Activated CD8-positive, alpha-beta T cell treated with anti-CD3 and anti-CD28 coated beads for 36 hours (primary cell): ENCODE results near the gene TSPAN12. TPM values are rescaled to one million over a fixed set of nuclear protein-coding genes. Genes with fewer than 3 reads are reported as not detected.

Experiments used
- ATAC-seq: fragments of 200-7000 bp; cut with Tn5 transposase; one replicate; pipeline ENCODE4 v1.10.0; 2021; ENCODE audit warnings: mild to moderate bottlenecking, moderate library complexity
- CTCF ChIA-PET: fragments of 350-600 bp; sonication (Branson Sonifier 250); formaldehyde crosslinking; loops from one replicate; lab custom pipeline; 2021; ENCODE audit warnings: antibody characterized with exemption; lab: Charles Lee
- POLR2A ChIA-PET: fragments of 350-600 bp; sonication (Branson Sonifier 250); formaldehyde crosslinking; loops from one replicate; lab custom pipeline; 2021; ENCODE audit warnings: antibody characterized with exemption; lab: Charles Lee
- DNase-seq: peaks from one replicate; pipeline ENCODE4 v3.0.0-alpha.2; 2020
- H3K27ac Mint-ChIP-seq: one replicate; pipeline ENCODE4 v1.8.0; 2021; ENCODE audit warnings: mild to moderate bottlenecking, mixed read lengths
- H3K27me3 Mint-ChIP-seq: one replicate; pipeline ENCODE4 v1.8.0; 2021; ENCODE audit warnings: mixed read lengths
- H3K36me3 Mint-ChIP-seq: one replicate; pipeline ENCODE4 v1.8.0; 2021; ENCODE audit warnings: low read depth, mixed read lengths
- H3K4me1 Mint-ChIP-seq: one replicate; pipeline ENCODE4 v1.8.0; 2021; ENCODE audit warnings: low read depth, mixed read lengths
- H3K4me3 Mint-ChIP-seq: one replicate; pipeline ENCODE4 v1.8.0; 2021; ENCODE audit warnings: mild to moderate bottlenecking, moderate library complexity, mixed read lengths
- H3K9me3 Mint-ChIP-seq: one replicate; pipeline ENCODE4 v1.8.0; 2021; ENCODE audit warnings: mixed read lengths
- CTCF ChIP-seq: fragments of 200-600 bp; IDR thresholded peaks from one replicate; pipeline ENCODE4 v1.8.0; 2022; ENCODE audit warnings: antibody characterized with exemption, mild to moderate bottlenecking
- intact Hi-C: fragments of 100-400 bp; cut with micrococcal nuclease; formaldehyde crosslinking; loops from one replicate; pipeline ENCODE4 v1.10.0; 2022
- total RNA-seq, 2 experiments: library from RNA; stranded (reverse); gene quantifications; one replicate each; pipeline ENCODE4 v1.2.3, GENCODE V29; 2021

TSPAN12 gene
- total RNA-seq, 2 experiments from 2014 or later, result not detected

GRCh38 chr7:120829487-120829886 lies 28.5 kb downstream of the TSPAN12 start:
- no peak for ATAC-seq
- DNase-seq, result no peak
- ChIA-PET POLR2A (no interaction called here), CTCF (interaction anchor here (0.7 kb wide), 1 partner anchor 38 kb away, joined by 3 read pairs; no protein-coding TSS in a partner anchor)
- Mint-ChIP-seq H3K27me3 (peaks cover 16% of the 10 kb centered on the region), H3K4me3 (no peak overlapping the region), H3K9me3 (peaks cover 1% of the 10 kb centered on the region), H3K27ac (no peak overlapping the region), H3K36me3 (no peaks in the 10 kb centered on the region), H3K4me1 (no peaks in the 10 kb centered on the region)
- no peak for TF ChIP-seq CTCF
- intact Hi-C loops, result no loop called here

DNA sequence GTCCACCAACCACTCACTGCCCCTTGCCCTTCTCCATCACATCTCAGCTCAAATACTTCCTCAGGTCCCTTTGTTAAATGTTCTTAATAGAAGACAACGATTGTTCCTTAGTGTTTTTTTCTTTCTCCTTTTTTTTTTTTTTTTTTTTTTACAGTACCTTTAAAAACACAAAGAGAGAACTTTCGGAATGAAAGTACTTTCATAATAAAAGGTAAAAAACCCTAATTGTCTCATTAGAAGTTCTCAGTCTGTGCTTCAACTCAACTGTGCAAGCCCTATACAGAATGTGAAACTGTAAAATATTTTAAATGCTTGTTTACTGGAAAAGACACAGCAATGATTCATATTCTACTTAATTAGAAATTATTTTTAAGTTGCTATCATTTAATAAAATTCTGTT lies 29.4 kb downstream of the TSPAN12 start:
- peaks cover 1% of the 10 kb centered on the region for H3K9me3 Mint-ChIP-seq
- ATAC-seq (no peak), DNase-seq (no peak)
- intact Hi-C loops, result no loop called here
- no peak overlapping the region for H3K27ac Mint-ChIP-seq
- H3K4me1 Mint-ChIP-seq, result no peaks in the 10 kb centered on the region
- CTCF ChIA-PET, result interaction anchor here (0.7 kb wide), 1 partner anchor 37 kb away, joined by 3 read pairs; no protein-coding TSS in a partner anchor
- POLR2A ChIA-PET, result no interaction called here
- no peaks in the 10 kb centered on the region for H3K36me3 Mint-ChIP-seq
- H3K27me3 Mint-ChIP-seq, result peaks cover 17% of the 10 kb centered on the region
- no peak overlapping the region for H3K4me3 Mint-ChIP-seq
- TF ChIP-seq CTCF, result no peak

DNA sequence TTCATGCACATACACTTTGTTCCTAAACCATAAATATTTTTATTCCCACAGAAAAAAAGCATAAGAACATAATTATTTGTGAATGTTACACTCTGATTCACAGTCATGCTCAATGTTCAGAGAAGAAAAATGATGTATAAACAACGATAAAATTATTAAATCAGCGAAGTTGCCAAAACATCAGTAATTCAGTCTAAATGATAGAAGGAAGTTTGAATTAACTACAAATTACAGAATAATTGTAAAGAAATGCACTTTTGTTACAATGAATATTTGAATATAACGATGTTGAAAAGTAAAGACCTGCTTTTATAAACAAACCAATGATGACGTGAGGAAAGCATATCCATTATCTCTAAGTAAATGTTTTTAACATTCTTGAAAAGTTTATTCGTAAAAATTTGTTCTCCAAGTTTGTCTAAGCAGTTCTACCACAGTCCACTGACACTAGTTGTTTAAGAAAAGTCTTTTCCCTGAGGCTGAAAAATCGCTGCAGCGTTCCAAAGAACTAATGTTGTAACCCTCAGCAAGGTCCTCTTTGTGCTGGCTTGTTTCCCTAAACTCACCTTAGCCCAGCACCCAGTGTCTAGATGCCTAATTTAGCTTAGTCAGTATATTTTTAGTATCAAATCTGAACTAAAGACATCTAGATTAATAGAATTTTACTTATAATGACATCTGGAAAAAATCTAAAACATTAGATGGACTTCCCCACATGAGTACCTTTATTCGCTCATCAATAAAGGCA lies 30.4 kb downstream of the TSPAN12 start:
- H3K4me1 Mint-ChIP-seq, result no peaks in the 10 kb centered on the region
- intact Hi-C loops, result no loop called here
- no peaks in the 10 kb centered on the region for H3K36me3 Mint-ChIP-seq
- no peak for TF ChIP-seq CTCF
- H3K27me3 Mint-ChIP-seq, result peaks cover 19% of the 10 kb centered on the region
- ChIA-PET CTCF (no interaction called here), POLR2A (no interaction called here)
- ATAC-seq, result no peak
- no peak for DNase-seq
- H3K4me3 Mint-ChIP-seq, result no peak overlapping the region
- H3K27ac Mint-ChIP-seq, result no peak overlapping the region
- peaks cover 1% of the 10 kb centered on the region for H3K9me3 Mint-ChIP-seq

- ATAC-seq (no peak), DNase-seq (no peak)
- CTCF ChIA-PET, result interaction anchor here (0.6 to 0.7 kb wide), 3 partner anchors 14 to 306 kb away, joined by 3 read pairs; no protein-coding TSS in a partner anchor
- H3K27ac Mint-ChIP-seq, result no peak overlapping the region
- intact Hi-C loops, result no loop called here
- H3K4me1 Mint-ChIP-seq, result no peaks in the 10 kb centered on the region
- H3K36me3 Mint-ChIP-seq, result no peaks in the 10 kb centered on the region
- TF ChIP-seq CTCF, result no peak
- H3K9me3 Mint-ChIP-seq, result peaks cover 1% of the 10 kb centered on the region
- no peak overlapping the region for H3K4me3 Mint-ChIP-seq
- H3K27me3 Mint-ChIP-seq, result peaks cover 13% of the 10 kb centered on the region
- POLR2A ChIA-PET, result no interaction called here
Measured at GRCh38 chr7:120825576-120825975, 32.4 kb downstream of the TSPAN12 start.

DNA sequence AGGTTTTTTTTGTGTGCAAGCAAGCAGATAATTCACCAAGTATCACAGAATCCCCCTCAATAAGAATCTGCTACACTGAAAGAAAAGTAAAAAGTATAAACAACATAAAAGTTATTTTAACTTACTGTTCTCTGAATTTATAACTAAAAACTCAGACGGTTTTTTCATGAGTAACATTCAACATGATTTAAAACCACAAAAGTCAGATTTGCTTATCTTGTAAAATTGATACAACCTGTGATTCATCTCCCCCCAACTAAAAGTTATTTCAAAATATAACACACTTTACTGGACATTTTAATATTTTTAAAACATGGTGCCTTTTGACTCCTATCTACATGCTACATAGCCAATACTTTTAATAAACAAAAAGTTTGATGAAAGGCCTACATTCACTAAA lies 32.8 kb downstream of the TSPAN12 start:
- Mint-ChIP-seq H3K27me3 (peaks cover 12% of the 10 kb centered on the region), H3K4me1 (no peaks in the 10 kb centered on the region), H3K4me3 (no peak overlapping the region), H3K36me3 (no peaks in the 10 kb centered on the region), H3K27ac (no peak overlapping the region), H3K9me3 (peaks cover 1% of the 10 kb centered on the region)
- CTCF ChIA-PET, result no interaction called here
- ATAC-seq (no peak), DNase-seq (no peak)
- intact Hi-C loops, result no loop called here
- POLR2A ChIA-PET, result no interaction called here
- TF ChIP-seq CTCF, result no peak
